NCI-H226 (cell line): Measurements from ENCODE around the gene CASP9.
"Not testable (repeated sequence)": the region's sequence is repeated elsewhere in the genome, so short reads cannot be mapped to it uniquely, and the experiment has no call there.

Experiments used
- DNase-seq: peaks from one replicate; pipeline ENCODE4 v3.0.0-alpha.2; 2015

CASP9 gene

DNA sequence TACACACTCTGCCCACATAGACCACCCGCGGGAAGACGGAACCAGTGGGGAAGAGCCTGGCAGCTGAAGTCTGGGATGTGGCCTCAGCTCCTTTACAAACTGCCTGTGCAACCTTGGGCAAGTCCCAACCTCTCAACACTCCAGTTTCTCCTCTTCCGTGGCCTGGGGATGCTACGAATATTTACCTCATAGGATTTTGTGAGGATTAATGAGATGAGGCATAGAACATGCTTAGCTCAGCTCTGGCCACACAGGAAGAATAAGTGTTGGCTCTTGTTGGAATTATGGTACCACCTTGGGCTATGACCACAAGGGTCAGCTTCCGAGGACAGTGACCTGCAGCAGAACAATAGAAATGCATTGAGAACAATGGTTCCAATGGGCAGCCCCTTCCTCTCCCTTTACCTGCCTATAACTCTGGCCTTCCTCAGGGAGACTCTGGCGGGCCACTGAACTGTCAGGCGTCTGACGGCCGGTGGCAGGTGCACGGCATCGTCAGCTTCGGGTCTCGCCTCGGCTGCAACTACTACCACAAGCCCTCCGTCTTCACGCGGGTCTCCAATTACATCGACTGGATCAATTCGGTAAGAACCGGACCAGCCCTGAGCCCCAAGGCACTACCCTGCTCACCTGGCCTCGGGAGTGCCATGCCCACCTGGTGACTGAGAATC, 56.9 kb downstream of the CASP9 start:
- DNase-seq, result not testable (repeated sequence)

DNA sequence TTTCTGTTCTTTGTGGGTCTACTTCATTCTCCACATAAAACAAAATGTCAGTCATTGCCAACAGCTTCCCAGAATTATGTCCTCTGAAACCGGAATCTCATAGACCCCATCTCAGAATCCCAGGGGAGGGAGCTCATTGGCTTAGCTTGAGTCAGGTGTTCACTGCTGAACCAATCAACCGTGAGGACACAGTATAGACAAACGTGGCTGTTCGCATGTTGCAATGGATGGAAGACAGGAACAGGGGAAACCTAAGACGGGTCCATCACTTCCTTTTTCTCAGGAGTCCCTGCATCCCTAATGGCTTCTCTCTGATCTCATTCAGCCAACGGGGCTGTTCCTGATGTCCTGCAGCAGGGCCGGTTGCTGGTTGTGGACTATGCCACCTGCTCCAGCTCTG, 58.3 kb downstream of the CASP9 start:
- DNase-seq, result no peak

DNA sequence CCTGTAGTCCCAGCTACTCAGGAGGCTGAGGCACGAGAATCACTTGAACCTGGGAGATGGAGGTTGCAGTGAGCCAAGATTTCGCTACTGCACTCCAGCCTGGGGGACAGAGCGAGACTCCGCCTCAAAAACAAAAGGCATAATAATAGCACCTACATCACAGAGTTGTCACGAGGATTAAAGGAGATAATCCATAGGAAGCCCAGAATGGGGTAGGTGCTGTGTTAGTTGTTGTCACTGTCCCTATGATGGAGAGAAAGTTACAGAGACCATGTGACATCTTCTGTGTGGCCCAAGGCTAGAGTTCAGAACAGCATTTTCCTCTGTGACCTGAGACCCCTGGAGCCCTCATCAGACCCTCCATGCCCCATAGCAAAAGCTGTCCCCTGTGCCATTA, 60.1 kb downstream of the CASP9 start:
- not testable (repeated sequence) for DNase-seq

DNA sequence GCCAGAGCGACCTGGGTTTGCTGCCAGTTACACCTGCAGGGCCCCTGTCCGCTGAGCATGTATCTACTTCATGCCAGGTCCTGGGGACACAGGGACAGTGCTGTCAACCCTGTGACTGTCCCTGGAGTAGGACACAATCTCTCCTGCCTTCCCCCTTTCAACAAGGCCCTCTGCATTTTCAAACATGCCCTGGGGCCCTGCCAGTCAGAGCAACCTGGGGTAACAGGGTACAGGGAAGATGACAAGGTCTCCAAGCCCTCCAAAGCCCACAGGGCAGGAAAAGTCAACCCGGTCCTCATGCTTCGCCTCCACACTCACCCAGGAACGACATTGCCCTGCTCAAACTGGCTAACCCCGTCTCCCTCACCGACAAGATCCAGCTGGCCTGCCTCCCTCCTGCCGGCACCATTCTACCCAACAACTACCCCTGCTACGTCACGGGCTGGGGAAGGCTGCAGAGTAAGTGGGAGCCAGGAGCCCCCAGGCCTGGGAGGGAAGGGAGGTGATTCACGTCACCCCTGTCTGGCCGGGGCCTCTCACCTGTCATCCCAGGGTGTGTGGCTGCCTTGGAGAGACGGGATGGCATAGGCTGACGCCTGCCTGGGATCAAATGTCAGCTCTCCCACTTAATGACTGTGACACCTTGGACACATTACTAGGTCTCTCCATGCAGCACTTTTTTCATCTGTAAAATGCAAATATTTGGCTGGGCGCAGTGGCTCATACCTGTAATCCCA, 60.8 kb downstream of the CASP9 start:
- DNase-seq, result not testable (repeated sequence)

DNA sequence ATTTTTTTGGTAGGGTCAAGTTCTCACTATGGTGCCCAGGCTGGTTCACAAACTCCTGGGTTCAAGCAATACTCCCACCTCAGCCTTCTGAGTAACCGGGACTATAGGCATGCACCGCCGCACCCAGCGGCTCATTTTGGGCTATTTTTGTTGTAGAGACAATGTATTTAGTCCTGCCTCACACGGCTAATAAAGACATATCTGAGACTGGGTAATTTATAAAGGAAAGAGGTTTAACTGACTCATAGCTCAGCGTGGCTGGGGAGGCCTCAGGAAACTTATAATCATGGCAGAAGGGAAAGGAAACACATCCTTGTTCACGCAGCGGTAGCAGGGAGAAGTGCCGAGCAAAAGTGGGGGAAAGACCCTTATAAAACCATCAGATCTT, 63.3 kb downstream of the CASP9 start:
- no peak for DNase-seq

DNA sequence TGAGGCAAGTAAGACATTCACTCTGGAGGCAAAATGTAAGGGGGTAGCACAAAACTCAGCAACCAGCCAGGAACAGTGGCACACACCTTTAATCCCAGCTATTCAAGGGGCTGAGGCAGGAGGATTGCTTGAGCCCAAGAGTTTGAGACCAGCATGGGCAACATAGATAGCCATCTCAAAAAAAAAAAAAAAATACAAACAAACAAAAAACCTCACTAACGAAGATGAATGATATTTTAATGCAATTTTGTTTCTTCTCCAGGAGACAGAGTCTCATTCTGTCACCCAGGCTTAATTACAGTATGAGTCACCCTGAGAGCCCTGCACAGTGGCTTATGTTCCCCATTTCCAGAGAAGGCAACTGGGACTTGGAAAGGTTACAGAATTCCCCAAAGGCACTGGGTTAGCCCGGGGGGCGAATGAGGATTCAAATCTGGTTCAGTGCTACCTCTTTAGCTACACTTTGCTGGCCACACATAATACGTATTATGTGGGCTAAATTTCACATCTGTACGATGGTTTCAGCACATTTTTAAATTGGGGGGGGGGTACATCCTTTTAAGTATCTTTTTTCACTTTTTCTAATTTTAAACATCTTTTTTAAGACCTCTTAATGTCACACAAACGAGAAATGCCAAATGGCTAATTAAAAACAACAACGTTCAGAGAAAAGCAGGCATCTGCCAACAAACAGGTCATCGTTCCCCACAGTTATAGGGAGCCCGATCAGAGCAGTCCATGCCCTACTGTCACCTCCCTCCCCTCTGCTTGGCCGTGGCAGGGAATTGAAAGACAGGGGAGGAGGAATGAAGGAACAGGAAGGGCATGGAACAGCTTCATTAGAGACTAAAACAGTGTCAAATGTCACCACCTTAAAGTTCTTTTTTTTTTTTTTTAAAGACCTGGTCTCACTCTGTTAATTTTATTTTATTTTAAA, 64.0 kb downstream of the CASP9 start:
- no peak for DNase-seq

DNA sequence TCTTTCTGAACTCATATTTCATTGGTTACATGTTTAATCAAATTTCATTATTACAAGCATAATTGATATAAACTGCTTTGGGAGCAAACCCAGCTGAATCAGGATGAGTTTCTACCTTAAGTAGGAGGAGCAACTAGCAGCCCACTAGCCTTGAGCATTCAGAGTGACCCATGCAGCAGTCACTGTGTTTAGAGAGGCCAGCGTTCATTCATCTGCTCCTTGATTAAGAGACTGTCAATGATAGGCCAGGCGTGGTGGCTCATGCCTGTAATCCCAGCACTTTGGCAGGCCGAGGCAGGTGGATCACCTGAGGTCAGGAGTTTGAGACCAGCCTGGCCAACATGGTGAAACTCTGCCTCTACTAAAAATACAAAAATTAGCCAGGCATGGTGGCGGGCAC, 65.6 kb downstream of the CASP9 start:
- not testable (repeated sequence) for DNase-seq

DNA sequence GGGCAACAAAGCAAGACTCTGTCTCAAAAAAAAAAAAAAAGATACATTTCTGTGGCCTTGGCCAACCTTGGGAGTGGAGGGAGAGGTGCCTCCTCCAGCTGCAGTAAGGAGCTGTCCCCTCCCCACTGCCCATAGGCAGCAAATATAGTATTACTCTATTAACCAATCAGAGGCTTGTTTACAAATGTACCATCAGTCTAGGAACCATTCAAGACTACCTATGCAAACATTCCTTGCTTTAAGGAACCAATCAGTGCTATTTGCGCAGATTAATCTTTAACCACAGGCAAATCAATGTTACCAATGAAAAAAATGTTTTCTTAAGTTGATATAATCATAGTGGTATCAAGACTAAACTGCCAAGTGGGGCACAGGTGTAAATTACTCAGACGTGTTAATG, 66.4 kb downstream of the CASP9 start:
- no peak for DNase-seq

DNA sequence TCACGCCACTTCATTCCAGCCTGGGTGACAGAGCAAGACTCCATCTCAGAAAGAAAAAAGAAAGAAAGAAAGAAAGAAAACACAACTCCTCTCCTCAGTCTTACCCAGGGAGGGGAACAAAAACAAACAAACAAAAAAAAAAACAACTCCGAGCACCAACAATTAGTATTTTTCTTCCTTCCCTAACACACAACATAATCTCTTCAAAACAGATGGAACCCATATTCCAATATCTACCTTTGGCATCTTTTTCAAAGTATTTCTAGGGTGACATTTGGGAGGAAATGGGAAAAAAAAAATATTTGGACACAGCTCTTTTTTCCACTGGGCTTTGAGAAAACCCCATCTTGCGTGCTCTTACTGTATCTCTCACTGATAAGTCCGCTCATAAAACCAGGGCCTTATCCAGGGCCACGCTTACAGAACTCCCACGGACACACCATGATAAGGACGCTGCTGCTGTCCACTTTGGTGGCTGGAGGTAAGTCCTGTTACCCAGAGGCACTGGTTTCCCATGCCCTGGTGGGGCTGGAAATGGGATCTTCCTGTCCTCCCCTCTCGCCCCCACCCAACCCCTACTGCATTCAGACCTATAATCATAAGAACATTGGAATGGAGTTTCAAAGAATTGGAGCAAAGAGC, 67.6 kb downstream of the CASP9 start, which contains the start of gene CELA2A:
TSS of gene CELA2A (plus strand) at position 420 of the 642 bp plus-strand sequence. CDS start at position 442, 22 bp downstream.
- DNase-seq, result no peak

DNA sequence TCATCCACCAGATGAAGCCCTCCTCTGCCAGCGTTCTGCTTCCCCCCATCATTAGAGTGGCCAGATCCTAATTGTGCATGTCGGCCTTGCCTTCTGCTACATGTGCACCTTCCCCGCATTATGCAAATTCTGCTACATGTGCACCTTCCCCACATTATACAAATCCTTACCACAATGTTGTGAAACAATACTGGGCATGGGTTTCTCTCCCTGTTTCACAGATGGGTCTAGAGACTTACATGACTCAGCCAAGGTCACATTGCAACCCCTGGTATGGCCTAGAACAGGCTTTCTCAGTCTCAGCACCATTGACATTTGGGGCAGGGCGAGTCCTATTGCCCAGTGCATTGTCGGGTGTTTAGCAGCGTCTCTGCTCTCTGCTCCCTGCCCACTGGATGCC, 68.5 kb downstream of the CASP9 start:
- no peak for DNase-seq

DNA sequence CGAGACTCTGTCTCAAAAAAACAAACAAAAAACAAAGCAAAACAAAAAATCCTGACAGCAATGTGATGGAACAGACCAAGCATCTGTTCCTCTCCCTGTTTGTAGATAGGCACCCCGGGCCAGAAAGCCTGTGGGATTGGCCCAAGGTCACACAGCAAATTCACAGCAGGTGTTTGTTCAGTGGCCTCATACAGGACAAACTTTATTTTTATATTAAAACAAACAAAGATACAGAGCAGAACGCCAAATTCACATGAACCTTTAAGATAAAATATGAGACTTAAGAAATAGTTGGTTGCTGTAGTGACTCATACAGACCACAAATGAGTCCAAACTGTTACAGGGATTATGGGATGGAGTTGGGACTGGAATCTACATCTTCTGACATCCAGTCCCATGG, 69.8 kb downstream of the CASP9 start:
- DNase-seq, result peak; percentile 17

DNA sequence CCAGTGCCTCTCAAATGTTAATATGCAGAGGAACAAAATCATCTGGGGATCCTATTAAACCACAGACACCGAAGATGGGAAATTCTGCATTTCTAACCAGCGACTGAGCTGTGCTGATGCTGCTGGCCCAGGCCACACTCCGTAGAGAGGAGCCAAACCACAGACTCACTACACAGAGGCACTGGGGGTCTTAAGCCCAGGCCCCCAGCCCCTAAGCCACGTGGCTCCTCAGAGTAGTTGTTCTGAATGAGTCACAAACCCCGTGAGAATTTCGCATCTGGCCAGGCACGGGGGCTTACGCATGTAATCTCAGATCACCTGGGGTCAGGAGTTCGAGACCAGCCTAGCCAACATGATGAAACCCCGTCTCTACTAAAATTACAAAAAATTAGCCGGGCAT, 70.3 kb downstream of the CASP9 start:
- DNase-seq, result no peak

DNA sequence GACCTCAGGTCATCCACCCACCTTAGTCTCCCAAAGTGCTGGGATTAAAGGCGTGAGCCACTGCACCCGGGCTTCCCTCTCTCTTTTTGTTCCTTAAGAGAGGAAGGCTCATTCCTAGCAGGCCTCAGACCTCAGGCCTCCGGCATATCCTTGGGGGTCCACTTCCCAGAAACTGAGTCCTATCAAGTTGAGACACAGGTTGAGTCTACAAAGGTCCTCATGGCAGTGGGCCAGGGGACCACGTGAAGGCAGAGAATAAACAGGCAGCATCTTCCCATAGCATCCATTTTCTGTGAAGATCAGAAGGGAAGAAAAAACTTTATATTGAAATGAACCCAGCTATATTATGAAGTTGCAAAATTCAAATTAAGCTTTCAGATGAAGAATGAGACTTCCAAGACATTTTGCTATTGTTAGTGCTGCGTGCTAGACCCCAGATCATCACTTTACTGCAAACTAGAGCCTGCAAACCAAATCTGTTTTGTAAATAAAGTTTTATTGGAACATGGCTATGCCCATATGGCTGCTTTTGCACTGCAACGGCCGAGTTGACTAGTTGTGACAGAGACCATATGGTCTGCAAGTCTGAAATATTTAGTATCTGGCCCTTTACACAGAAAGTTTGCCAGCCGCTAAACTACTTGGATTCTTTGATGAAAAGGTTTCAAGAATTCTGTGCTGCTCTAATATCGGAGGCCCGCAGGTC, 71.0 kb downstream of the CASP9 start:
- no peak for DNase-seq

DNA sequence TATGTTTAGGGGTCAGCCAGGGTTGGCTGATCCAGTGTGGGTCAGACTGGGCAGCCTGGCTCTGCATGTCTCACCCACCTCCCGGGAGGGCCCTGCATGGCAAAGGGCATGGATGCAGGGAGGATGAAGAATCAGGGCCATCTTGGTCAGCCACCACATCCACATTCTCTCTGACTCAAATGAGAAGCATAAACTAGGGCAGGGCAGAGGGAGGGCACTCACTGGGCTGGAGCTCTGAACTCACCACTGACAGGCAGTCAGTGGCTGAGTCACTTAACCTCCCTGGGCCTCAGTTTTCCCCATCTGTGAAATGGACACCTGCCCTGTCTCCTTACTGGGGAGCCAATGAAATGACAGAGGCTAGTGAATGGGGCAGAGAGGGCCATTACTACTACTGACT, 71.8 kb downstream of the CASP9 start:
- DNase-seq, result no peak

DNA sequence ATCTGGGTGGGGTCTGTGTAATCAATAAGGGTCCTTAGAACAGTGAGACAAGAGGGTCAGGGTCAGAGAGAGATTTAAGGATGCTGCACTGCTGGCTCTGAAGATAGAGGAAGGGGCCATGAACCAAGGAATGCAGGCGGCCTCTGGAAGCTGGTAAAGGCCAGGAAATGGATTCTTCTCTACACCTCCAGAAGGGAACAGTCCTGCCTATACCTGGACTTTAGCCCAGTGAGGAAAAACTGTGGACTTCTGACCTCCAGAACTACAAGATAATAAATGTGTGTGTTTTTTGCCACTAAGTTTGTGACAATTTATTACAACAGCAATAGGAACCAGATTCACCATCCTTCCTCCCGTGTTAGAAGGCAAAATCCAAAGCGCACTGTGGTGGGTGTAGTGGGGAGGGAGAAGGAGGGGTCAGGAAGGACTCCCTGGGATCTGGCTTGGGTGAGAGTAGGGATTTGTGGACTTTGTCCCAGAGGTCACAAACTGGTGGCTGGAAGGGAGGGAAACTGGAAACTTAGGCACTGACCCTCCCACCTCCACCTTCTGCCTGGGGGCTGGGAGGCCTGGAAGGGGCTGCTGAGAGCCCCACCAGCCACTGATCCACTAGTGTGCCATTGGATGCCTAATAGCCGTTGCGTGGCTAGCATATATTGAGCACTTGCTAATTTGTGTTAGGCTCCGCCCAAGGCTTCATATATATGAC, 72.8 kb downstream of the CASP9 start:
- DNase-seq, result no peak

DNA sequence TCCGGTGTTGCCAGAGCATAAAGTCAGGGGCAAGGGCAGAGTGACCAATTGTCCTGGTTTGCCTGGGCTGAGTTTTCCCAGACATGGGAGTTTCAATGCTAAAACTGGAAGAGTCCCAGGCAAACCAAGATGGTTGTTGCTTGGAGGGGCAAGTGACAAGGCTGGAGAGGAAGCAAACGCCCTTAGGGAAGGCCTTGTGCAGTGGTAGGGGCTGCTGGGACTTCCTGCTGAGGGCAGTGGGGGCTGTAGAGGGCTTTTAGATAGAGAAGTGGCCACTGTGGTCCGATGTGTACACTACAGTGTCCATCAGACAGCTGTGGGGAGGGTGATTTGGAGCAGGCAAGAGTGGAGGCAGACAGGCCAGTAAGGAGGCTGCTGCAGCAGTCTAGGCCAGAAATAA, 74.4 kb downstream of the CASP9 start:
- DNase-seq, result no peak

DNA sequence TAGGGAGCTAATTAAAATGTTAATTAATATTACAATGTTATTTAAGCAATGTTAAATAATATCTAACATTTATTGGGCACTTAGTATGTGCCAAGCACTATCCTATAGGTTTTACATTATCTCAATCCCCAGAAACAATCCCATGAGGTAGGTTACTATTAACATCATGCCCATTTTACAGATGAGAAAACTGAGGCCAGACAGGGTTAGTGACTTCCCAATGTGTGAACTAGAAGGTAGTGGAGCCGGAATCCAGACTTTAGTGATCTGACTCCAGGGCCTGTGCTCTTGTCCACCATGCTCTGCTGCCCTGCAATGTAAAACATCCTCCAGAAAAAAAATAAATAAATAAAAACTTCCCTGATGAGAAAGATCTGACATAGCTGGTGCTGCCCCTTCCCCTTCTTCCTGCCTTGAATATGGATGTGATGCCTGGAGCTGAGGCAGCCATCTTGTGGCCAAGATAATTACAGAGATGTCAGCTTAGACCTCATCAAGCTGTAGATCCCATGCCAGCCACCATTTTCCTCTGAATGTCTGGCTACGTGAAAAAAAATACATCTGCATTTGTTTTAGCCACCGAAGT, 75.0 kb downstream of the CASP9 start:
- no peak for DNase-seq

DNA sequence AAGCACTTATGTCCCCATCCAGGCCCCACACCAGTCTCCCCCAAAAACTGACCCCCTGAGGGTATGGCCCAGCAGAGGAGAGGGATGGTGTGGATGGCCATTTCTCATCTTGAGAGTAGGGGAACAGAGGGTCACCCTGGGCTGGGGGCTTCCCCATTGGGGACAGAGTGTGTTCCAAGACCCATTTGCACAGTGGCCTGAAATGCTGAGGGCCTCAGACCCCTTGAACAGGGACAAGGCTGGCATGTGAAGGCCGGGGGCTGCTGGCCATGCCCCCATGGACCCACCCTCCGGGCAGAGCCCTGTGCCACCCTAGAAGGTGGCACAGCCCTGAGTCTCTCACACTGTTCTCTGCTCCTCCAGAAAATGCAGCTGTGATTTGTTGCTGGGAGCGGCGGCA, 77.8 kb downstream of the CASP9 start:
- no peak for DNase-seq

DNA sequence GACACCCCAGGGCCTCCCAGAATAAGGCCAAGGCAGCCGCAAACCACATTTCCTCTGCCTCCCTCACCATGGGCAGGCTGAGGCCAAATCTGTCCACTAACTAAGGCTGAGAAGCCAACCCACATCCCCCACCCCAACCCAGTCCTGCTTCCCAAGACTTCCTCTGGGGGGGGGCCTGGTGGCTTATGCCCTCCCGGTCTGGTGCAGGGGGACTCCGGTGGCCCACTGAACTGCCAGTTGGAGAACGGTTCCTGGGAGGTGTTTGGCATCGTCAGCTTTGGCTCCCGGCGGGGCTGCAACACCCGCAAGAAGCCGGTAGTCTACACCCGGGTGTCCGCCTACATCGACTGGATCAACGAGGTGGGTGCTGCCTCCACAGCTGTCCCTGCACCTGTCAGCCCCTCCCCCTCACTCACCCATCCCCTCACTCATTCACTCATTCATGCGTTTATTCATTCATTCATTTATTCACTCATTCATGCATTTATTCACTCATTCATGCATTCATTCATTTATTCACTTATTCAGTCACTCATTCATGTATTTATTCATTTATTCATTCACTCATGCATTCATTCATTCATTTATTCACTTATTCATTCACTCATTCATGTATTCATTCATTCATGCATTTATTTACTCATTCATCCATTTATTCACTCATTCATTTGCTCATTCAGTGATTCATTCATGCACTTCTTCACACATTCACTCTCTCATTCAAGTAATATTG, 78.5 kb downstream of the CASP9 start:
- no peak for DNase-seq
